Measurements from ENCODE around the gene TRMT112. TPM values are rescaled to one million over a fixed set of nuclear protein-coding genes. Genes with fewer than 3 reads are reported as not detected.

Gene TRMT112
- total RNA-seq, 1 experiment from 2014 or later, result 503 TPM

GRCh38 chr11:64351136-64351631, 33.8 kb upstream of the TRMT112 start:
- DNase-seq (ENCODE audit: low spot score), result no peak

DNA sequence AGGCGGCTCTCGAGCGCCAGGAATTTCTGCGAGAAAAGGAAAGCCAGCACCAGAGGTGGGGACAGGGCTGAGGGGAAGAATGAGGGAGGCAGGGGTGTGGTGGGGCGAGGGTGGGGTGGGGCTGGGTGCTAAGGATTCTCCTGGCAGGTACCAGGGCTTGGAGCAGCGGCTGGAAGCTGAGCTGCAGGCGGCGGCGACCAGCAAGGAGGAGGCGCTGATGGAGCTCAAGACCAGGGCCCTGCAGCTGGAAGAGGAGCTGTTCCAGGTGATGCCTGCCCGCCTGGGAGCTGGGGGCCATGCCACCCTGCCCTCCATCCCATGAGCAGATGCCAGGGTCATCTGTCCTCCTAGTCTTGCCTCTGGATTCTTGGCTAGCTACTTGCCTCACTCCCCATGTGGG, 32.0 kb upstream of the TRMT112 start:
- no peak for DNase-seq (ENCODE audit: low spot score)

DNA sequence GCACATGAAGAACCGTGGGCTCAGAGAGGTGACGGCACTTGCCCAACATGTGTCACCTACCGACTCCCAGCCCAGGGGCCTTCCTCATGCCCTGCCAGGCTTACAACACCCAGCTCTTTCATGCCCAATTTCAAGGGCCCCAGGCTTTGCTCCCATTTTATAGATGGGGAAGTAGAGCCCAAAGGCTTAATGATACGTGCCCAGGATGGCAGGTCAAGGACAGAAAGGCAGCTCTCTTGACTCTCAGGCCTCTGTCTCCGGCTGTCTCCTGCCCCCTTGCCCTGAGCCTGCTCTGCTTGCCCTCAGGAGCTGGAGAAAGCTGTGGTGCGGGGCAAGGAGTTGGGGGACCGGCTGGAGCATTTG, 31.6 kb upstream of the TRMT112 start:
- no peak for DNase-seq (ENCODE audit: low spot score)

DNA sequence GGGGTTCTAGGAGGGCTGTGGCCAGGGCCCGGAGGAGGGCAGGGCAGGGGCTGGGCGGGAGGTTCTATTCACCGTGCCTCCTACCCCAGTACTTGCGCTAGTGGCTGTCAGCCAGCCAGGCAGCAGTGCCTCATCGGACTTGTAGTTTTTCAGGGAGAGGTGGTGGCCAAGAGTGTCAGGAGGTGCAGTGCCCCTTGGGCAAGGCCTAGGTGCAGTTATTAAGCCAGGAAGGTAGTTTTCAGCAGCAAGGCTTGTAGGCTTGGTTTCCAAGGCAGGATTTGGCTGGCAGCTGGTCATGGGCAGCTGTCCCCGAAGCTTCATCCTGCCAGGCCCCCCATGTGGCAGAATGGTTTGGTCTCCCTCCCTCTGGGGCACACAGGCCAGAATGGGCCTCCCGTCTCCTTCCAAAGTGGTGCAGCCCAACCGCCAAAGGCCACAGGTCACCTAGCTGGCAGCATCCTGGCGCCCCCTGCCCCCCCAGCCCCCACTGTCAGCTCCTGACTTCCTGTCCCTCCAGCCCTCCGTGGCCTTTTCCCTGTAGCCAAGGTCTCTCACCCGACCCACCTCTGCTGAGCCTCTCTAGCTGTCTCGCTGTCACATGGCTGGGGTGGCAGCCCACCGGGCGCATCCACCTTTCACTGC, 31.1 kb upstream of the TRMT112 start:
- DNase-seq (ENCODE audit: low spot score), result no peak

DNA sequence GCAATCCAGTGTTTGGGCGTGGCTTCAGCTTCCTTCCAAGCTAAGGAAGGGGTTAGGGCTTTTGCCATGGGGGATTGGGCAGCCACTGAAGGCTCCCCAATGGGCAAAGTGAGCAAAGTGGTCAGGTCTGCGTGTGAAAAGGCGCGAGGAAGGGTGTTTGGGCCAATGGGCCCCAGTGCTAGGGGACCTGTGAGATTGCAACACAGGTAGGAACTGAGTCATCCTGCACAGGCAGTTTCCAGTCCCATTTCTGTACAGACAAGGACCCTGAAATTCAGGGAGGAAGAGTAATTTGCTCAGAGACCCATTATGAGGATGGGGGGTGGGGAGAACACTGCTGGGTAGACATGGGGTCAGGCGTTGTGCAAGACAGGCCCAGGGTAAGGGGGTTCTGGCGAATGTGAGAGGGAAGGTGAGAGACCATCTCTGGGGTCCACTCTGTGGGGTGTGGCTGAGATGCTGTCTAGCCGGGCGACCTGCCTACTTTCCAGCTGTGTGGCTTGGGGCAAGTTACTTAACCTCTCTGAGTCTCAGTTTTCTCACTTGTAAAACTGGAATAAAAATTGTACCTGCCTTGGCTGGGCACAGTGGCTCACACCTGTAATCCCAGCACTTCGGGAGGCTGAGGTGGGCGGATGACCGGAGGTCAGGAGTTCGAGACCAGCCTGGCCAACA, 30.0 kb upstream of the TRMT112 start:
- no peak for DNase-seq (ENCODE audit: low spot score)

- DNase-seq (ENCODE audit: low spot score), result no peak
Measured at GRCh38 chr11:64344787-64345186, 27.4 kb upstream of the TRMT112 start.

DNA sequence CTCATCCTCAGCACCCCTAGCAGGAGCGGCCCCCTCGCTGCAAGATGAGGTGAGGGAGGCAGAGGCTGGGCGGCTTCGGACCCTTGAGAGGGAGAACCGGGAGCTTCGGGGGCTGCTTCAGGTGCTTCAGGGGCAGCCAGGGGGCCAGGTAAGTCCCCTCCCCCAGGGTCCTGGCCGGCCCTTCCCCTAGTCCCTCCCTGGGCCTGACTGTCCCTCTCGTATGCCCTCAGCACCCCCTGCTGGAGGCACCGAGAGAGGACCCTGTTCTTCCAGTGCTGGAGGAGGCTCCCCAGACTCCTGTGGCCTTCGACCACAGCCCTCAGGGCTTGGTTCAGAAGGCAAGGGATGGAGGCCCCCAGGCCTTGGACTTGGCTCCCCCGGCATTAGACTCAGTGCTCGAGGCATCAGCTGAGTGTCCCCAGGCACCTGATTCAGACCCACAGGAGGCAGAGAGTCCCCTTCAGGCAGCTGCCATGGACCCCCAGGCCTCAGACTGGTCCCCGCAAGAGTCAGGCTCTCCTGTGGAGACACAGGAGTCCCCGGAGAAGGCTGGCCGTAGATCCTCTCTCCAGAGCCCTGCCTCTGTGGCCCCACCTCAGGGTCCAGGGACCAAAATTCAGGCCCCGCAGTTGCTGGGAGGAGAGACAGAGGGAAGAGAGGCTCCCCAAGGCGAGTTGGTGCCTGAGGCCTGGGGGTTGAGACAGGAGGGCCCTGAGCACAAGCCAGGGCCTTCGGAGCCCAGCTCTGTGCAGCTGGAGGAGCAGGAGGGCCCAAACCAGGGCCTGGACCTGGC, 26.6 kb upstream of the TRMT112 start:
- no peak for DNase-seq (ENCODE audit: low spot score)

DNA sequence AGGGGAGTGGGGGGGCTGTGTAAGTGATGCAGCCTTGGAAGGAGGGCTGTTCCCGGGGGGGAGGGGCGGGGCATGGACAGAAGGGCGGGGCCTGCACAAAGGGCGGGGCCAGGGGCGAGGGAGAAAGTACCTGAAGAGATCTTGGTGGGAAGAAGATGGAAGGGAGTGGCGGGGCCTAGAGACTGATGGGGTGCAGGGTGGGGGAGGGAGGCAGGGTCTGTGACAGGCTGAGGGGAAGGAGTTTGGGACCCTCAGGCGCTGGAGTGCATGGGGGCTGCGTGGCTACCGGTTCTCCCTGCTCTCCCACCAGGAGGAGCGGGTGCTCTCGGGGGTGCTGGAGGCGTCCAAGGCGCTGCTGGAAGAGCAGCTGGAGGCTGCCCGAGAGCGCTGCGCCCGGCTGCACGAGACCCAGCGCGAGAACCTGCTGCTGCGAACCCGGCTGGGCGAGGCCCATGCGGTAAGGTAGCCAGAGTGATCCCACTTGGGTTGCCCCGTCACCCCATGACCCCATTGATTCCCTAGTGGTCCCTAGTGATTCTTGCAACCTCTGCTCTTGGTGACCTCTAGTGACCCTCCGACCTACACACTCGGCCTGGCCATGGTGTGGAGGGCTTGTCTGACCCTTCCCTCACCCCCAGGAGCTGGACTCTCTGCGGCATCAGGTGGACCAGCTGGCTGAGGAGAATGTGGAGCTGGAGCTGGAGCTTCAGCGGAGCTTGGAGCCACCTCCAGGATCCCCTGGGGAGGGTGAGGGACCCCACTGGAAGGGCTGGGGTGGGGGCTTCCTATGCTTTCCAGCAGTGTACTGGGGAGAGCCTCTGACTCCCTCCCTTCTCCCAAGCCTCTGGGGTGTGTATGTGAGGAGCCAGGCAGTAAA, 25.7 kb upstream of the TRMT112 start:
- DNase-seq (ENCODE audit: low spot score), result no peak

GRCh38 chr11:64341851-64342791, 24.8 kb upstream of the TRMT112 start:
- DNase-seq (ENCODE audit: low spot score), result peak; percentile 93

- no peak for DNase-seq (ENCODE audit: low spot score)
Measured at GRCh38 chr11:64341429-64341828, 24.1 kb upstream of the TRMT112 start.

GRCh38 chr11:64340671-64341335, 23.4 kb upstream of the TRMT112 start:
- DNase-seq (ENCODE audit: low spot score), result no peak

DNA sequence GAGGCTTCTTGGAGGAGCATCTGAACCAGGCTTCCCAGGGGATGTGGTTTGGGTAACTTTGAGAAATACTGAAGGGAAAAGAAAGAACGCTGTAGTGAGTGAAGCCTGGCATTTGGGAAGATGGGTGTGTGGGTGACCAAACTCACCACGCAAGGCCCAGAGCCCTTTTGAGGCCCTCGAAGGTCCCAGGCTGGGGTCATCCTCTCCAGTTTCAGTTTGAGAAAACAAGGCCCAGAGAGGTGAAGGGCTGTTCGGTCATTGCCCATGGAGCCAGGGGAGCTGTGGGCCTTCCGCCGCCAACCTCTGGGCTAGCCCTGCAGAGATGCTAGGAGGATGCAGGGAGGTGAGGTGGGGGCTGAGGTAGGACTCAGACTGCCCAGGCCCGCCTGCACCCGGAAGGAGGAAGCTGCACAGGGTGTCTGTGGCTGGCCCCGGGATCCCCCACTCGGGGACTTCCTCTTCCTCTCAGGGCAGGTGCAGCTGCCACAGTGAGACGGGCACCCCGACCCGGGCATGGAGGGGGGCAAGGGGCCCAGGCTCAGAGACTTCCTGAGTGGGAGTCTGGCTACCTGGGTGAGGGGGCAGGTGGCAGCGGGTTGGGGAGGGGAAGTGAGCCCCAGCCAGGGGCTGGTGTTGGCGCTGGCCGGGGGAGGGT, 22.5 kb upstream of the TRMT112 start, which contains the start of gene CCDC88B:
TSS of gene CCDC88B (plus strand) at position 451 of the 655 bp plus-strand sequence. CDS start at position 514, 63 bp downstream.
- no peak for DNase-seq (ENCODE audit: low spot score)

GRCh38 chr11:64339286-64339685, 21.9 kb upstream of the TRMT112 start:
- DNase-seq (ENCODE audit: low spot score), result no peak

GRCh38 chr11:64338716-64339115, 21.4 kb upstream of the TRMT112 start:
- DNase-seq (ENCODE audit: low spot score), result no peak

GRCh38 chr11:64337538-64338249, 20.3 kb upstream of the TRMT112 start:
- no peak for DNase-seq (ENCODE audit: low spot score)

DNA sequence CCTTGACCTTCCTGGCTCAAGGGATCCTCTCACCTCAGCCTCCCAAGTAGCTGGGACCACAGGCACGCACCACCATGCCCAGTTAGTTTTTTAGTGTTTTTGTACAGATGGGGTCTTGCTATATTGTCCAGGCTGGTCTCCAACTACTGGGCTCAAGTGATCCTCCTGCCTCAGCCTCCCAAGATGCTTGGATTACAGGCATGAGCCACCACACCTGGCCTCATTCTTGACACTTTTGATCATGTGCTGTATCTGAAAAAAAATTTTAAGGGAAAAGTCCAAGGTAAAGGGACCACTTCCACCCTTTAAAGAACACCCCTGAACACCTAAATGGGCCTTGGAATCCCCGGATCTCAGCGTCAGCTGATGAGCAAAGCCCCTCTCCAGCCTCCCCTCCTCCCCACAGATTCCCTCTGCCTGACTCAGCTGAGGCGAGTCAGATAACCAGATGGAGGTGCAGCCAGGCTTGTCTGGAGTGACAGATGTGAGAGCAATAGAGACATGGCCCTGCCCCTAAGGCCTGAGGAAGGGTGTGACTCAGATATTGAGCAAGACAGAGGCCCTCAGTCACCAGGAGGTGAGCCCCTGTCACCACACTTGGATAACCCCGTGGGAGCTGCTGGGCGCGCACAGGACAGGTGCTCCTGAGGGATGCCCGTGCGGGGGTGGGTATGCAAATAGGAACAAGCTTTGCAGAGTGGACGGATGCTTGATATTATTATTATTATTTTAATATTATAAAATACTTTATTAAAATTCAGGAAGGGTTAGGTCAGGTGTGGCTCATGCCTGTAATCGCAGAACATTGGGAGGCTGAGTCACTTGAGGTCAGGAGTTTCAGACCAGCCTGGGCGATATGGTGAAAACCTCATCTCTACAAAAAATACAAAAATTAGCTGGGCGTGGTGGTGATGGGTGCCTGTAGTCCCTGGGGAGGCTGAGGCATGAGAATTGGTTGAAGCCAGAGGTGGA, 17.7 kb upstream of the TRMT112 start:
- peak; percentile 71 for DNase-seq (ENCODE audit: low spot score)

DNA sequence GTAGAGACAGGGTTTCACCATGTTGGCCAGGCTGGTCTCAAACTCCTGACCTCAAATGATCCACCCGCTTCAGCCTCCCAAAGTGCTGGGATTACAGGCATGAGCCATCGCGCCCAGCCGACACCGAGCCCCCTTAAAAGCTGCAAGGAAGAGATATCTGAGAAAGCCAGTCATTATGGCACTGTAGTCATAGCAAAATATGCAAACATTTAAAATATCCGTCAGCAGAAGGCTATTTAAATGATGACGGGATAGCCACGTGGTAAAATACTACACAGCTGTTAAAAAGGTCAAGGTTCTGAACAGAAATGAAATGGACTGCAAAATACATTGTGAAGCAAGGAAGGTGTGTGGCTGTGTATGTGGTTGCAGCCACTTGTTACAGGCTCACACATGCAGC, 16.2 kb upstream of the TRMT112 start:
- DNase-seq (ENCODE audit: low spot score), result no peak
